NCI-H345 treated with DMSO at 0.1 percent for 48 hours (cell line): Measurements from ENCODE around the gene SH3BP5.
"Not testable (repeated sequence)": the region's sequence is repeated elsewhere in the genome, so short reads cannot be mapped to it uniquely, and the experiment has no call there.

ENCODE experiments used
- DNase-seq: peaks from one replicate; lab custom pipeline; 2025; ENCODE audit not compliant: unreplicated experiment; lab: John Stamatoyannopoulos, UW

SH3BP5 gene, protein sequence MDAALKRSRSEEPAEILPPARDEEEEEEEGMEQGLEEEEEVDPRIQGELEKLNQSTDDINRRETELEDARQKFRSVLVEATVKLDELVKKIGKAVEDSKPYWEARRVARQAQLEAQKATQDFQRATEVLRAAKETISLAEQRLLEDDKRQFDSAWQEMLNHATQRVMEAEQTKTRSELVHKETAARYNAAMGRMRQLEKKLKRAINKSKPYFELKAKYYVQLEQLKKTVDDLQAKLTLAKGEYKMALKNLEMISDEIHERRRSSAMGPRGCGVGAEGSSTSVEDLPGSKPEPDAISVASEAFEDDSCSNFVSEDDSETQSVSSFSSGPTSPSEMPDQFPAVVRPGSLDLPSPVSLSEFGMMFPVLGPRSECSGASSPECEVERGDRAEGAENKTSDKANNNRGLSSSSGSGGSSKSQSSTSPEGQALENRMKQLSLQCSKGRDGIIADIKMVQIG

DNA sequence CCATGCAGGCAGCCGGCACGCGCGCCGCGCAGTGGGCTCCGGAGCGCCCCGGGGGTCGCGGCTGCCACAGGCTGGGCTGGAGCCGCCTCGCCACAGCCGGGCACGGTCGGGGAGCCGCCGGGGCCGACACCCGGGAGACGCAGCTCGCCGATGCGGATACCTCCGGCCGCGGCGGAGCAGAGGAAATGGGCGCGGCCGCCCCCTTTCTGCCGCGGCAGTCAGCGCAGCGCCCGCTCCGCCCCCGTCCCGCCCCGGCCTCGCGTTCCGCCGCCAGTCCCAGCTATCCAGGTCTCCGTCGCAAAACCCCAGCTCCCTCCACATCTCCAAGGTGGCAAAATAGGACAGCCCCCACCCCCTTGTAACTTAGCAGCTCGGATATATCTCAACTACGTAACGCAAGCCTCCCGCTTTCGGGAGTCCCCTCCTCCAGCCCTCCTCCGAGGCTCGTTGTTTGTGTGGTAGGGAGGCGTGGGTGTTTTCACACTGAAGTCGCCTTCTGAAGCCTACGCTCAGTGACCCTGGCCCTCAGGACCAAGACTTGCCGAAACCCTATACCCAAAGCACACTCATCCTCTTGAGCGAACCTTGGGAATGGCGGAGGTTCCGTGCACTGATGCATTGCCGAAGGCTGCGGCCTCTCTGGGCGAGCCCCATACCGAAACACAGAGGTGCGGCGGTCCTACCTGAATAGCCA lies at the start of gene SH3BP5:
Gene SH3BP5, minus strand, starts transcription at position 182 of the 694 bp plus-strand sequence. Its CDS starts 178 bp downstream, at position 4.
- peak; percentile 21 for DNase-seq

DNA sequence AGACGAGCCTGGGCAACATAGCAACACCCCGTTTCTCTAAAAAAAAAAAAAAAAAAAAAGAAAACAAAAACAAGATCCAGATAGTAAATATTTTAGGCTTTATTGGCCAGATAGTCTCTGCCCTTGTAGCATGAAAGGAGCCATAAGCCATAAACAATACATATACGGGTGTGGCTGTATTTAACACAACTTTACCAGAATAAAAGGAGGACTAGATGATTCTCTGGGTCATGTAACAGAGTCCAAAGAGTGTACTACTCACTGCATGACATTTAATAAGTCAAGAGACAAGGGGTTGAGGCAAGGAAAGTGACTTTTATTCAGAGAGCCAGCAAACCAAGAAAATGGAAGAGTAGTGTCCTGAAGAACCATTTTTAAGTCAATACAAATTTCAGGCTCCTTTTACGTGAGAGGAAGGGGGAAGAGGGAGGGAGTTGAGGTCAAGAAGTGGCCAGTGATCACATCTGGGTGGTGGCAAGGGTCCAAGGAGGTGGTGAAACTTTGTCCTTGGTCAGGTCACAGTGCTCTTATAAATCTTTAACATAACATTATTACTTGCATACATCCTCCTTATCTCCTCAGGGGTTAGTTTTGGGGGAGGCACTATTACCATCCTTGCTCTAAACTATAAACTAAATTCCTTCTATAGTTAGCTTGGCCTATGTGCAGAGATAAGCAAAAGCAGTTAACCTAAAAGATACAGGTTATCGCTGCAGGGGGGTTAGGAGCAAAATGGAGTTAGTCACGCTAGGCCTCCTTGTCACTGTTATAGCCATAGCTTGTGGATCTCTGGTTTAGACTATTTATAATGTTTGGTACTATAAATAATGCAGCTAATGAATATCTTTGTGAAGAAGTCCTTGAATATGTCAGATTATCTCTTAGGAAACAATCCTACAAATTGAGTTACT lies 48.8 kb upstream of the SH3BP5 start:
- DNase-seq, result no peak

DNA sequence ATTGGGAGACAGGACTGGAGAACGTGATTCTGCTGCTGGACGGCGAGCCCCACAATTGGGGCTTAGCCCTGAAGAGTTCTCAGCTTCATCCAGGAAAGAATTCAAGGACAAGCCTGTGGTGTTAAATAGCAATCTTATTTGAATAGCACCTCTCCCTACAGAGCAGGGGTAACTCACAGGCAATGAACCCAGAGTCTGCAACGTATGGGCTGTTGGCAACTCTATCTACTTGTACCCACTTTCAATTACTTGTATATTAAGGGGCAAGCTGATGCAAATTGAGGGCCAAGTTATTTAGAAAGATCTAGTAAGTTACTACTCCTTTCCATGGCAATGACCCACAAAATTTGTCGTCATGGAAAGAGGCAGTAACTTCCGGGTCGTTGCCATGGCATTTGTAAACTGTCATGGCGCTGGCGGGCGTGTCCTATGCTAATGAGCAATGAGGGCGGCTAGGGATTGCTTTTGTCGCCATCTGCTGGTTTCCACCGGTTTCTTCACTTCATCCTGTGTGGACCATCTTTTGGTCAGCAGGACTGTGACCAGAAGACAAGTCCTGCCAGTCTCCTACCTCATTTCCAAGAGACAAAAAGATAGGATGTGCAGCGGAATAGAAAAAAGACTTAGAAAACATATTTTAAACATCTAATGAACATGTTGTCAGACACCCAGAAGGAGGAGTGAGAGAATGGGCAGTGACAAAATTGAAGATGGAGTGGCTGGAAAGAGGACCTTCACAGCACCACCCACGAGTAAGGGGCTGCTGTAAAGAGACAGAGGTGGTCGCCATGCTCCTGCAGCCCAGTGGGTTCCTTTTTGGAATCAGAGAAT lies 45.8 kb upstream of the SH3BP5 start:
- peak; percentile 71 for DNase-seq

DNA sequence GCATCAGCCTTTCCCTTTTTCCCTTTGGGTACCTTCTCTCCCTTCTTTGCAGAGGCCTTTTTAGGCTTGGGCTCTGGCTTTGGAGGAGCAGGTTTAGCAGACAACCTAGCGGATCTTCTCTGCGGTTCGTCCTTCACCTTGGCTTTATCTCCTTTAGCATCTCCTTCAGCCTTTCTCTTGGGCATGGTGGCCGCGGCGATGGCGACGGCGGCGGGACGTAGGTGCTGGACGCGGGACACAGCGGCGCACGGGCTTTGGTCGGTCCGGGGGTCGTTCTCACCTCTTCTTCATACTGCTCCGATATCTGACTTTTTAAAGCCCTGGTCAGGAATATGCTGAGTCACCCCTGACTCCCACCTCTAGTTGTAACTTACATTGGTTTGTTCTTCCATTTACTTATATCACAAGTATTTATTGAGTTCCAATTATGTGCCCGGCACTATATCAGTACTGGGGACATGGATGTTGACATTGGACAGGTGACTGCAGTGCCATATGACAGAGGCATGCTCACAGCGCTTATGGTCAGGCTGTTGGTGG lies 43.1 kb upstream of the SH3BP5 start:
- no peak for DNase-seq

DNA sequence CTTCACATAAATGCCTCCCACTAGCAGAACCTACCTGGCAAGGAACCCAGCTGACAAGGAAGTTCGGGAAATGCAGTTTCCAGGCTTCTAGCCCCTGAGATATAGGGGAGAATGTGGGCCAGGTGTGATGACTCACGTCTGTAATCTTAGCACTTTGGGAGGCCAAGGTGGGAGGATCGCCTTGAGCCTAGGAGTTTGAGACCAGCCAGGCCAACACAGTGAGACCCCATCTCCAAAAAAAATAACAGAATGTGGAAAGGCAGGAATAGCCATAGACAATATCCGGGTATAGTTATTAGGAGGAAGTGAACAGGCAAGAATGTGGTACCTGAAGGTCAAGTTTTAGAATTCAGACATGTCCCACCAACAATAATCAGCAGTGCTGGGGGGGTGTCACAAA lies 40.5 kb upstream of the SH3BP5 start:
- no peak for DNase-seq

DNA sequence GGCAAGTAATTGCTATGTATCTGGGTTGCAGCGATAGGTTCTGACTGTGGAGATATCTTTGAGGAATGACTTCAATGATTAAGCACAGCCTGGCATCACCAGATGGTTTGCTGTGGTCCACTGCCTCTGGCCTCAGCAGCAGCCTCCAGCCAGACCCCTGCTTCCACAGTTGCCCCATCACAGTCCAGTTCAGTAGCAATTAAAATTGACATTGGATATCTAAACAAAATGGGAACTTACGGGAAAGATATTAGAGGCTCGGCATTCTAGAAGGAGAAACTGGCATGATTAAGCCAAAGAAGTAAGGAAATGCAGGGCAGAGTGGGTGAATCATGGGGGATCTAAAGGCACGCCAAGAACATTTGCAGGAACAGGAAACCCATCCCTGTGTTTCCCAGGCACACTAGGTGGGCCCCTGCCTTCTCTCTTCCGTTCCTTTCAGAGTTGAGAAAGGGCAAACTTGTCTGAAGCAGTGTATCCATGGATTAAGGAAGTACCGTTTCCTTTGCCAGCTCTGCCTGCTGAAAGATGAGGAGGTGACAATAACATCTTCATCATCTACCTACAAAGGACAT lies 36.3 kb upstream of the SH3BP5 start:
- DNase-seq, result no peak

DNA sequence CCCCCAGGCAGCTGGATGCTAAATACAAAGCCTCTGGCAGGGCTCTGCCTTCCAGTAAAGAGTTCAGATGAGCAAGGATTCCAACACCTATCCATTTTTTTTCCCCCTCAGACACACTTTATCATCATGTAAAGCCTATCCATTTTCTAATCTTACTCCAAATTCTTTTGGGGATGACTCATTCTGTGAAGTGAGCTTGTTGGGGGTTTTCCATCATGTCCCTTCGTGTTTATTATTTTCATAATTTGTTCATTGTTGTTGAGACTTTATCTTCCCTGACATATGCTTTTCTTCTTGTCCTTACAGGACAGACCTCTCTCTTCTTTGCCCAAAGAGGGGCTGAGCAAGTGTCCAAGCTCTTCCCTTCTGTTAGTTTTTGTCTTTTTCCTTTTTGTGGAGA lies 34.7 kb upstream of the SH3BP5 start:
- no peak for DNase-seq

DNA sequence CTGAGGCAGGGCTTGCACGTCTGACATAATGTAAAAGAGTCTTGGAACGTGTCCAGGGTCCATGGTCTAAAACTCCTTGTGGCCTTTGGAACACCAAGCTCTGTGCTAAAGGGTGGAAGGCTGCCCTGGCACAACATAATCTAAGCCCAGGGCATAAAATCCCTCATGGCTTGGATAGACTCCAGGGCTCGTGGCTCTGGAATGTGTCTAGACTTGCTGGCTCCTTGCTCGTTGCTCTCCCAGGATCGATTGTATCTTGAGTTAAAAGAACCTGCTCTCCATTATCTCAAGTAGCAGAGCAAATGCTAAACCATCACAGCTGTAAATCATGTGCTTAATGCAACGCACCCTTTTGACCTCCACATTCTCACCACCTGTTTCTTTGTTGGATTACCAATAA lies 31.7 kb upstream of the SH3BP5 start:
- not testable (repeated sequence) for DNase-seq

DNA sequence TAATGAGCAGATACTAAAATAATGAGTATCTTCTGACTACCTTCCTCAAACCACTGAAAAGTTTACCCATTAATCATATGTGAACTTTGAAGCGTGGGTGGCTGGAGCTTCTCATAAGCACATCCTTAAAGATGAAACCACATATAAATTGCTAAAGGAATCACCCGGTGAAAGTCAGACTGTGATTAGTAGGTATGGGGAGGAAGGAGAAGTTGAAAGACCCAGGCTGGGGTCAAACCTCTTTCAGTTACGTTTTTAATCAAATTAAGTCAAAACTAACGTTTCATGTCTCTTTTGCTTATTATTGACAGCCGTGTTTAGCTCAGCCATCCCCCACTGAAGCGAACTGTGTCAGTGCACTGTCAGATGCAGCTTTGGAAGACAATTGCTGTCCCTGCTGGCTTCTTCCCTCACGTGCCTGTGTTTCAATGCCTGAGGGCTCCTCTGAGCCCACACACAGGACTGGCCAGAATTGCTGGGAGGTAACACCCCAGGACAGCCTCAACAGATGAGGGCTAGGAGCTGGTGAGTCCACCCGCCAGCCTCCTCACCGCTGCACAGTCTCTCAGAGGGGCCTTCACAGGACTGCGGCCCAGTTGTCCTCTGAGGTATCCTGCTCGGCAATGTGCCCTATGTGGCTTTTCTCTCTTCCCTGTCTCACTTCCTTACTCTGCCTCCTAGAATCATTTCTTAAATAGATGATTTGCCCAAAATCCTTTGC lies 29.3 kb upstream of the SH3BP5 start:
- no peak for DNase-seq

DNA sequence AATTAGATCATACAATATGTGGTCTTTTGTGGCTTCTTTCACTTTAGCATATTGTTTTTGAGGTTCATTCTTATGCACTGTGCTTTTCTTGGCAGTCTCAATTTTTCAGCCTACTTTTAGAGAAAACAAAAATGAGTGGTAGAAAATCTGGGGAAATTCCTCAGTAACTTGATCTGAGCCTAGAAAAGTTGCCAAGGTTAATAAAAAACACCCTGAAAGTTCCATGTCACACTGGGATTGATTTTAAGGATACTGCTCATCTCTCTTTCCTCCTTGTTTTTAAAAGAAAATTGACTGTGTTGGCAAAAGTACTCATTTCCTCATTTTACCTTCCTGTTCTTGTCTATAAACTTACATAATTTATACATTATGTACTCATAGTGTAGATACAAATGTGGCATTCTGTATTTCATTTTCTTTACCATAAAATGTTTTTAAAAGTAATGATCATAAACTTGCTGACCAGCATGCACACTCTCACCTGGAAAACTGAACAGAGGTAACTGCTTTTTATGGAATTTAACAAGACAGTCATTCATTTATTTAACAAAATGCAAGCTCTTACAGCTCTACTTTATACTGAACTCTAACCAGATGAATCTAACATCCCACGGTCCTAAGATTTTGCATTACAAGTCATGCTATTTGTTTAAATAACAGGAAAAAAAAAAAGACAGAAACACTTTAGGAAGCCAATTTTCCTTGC lies 28.6 kb upstream of the SH3BP5 start:
- no peak for DNase-seq

DNA sequence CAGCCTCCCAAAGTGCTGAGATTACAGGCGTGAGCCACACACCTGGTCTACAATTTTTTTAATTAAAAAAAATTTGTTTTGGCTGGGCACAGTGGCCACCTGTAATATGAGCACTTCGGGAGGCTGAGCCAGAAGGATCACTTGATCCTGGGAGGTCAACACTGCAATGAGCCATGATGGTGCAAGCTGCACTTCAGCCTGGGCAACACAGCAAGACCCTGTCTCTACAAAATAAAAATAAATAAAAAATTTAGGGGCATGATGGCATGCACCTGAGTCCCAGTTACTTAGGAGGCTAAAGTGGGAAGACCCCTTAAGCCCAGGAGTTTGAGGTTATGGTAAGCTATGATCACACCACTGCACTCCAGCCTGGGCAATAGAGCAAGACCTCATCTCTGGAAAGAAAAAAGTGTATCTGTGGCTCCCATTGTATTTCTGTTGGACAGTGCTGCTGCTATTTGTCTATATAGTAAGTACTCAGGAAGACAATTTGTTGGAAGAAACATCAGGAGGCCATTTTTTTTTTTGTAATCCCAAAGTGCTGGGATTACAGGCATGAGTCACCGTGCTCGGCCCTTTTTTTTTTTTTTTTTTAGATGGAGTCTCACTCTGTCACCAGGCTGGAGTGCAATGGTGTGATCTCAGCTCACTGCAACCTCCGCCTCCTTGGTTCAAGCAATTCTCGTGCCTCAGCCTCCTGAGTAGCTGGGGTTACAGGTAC lies 27.5 kb upstream of the SH3BP5 start:
- DNase-seq, result no peak

DNA sequence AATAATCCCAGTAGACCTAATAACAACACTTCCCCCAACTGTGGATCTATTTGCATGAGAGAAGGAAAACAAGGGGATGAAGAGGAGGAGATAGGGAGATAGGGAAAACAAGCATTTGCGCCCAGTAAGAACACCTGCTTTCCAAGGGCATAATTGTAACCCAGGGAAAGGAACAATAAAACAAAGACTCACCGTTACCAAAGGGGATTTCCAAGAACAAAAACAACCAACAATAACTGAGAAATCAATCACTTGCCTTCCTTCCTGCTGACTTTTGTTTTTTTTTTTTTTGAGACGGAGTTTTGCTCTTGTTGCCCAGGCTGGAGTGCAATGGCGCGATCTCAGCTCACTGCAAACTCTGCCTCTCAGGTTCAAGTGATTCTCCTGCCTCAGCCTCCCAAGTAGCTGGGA lies 24.3 kb upstream of the SH3BP5 start:
- DNase-seq, result not testable (repeated sequence)

DNA sequence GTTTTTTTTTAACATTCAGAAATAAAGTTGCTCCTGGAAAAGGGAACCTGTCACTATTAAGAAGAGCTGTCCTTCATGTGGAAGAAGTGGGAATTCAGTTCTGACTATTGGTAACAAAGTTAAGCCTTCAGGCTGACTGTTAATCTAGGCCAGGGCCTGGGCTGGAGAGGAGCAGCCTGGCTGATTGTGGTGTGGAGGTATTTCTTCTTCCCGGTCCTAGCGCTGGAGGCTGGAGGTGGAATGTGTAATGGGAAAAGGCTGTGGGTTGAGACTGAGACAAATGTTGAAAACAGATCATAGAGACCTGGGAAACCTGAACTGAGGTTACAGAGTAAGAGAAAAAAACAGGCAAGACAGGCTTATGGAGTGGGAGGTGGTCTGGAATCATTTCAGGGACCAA lies 23.8 kb upstream of the SH3BP5 start:
- DNase-seq, result no peak

DNA sequence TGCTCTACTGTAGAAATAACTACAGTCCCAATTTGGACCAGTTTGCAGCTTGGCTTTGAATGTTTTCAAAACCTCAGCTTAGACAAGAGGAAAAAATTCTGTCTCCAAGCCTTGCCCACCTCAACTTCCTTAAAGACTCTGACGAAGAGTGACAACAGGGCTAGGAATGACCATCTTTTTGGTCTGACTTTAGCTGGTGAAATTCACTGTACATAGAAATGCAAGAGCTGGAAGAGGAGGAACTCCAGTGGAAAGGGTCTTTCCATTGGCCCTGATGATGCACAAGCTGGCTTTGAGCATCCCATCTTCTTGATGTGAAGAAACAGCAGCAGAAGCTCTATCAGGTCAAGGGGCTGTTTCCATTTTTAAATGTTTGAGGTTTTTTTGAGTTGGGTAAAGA lies 22.7 kb upstream of the SH3BP5 start:
- DNase-seq, result no peak

DNA sequence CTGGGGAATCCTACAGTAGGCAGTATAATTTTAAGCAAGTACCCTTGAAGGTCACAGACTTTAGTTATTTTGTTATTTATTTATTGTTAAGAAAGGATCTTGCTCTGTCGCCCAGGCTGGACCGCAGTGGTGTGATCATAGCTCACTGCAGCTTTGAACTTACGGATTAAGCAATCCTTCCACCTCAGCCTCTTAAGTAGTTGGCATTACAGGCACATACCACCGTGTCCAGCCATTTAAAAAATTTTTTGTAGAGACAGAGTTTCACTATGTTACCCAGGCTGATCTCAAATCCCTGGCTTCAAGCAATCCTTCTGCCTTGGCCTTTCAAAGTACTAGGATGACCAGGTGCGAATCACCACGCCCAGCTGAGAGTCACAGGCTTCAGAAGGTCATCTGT lies 22.1 kb upstream of the SH3BP5 start:
- no peak for DNase-seq

DNA sequence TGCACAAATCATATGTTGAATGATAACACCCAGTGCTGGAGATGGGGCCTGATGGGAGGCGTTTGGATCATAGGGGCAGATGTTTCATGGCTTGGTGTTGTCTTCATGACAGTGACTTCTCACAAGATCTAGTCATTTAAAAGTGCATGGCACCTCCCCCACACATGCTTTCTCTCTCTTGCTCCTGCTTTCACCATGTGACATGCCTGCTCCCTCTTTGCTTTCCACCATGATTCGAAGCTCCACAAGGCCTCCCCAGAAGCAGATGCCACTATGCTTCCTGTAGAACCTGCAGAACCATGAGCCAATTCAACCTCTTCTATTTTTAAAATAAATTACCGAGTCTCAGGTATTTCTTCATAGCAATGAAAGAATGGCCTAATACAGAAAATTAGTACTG lies 17.8 kb upstream of the SH3BP5 start:
- no peak for DNase-seq

DNA sequence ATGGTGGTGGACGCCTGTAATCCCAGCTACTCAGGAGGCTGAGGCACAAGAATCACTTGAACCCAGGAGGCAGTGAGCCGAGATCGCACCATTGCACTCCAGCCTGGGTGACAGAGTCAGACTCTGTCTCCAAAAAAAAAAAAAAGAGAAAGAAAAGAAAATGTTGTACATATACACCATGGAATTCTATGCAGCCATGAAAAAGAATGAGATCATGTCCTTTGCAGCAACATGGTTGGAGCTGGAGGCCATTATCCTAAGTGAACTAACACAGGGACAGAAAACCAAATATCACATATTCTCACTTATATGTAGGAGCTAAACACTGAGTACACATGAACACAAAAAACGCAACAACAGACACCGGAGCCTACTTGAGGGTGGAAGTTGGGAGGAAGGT lies 17.1 kb upstream of the SH3BP5 start:
- DNase-seq, result not testable (repeated sequence)

DNA sequence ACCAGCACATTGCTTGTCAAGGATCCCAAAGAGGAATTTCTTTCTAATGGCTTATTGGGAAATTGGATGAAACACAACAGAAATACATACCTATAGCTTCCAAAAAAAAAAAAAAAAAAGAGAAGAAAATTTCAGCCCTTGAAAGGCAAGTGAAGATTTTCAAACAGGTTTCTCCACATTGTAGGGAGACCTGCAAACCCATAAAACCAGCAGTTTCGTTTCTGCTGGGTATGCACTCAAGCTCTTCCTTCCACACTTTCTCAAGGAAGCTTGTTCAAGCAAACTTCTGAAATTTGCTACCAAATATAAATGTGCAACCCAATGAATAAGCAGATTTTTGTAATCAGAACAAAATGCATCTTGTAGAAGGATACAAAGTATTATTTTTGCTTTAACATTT lies 15.9 kb upstream of the SH3BP5 start:
- DNase-seq, result no peak
